ENCODE data around the gene UST. TPM values are rescaled to one million over a fixed set of nuclear protein-coding genes. Genes with fewer than 3 reads are reported as not detected.
"Not testable (repeated sequence)": the region's sequence is repeated elsewhere in the genome, so short reads cannot be mapped to it uniquely, and the experiment has no call there.

The UST gene
- total RNA-seq, 1 donor from 2014 or later = 0.32 TPM

DNA sequence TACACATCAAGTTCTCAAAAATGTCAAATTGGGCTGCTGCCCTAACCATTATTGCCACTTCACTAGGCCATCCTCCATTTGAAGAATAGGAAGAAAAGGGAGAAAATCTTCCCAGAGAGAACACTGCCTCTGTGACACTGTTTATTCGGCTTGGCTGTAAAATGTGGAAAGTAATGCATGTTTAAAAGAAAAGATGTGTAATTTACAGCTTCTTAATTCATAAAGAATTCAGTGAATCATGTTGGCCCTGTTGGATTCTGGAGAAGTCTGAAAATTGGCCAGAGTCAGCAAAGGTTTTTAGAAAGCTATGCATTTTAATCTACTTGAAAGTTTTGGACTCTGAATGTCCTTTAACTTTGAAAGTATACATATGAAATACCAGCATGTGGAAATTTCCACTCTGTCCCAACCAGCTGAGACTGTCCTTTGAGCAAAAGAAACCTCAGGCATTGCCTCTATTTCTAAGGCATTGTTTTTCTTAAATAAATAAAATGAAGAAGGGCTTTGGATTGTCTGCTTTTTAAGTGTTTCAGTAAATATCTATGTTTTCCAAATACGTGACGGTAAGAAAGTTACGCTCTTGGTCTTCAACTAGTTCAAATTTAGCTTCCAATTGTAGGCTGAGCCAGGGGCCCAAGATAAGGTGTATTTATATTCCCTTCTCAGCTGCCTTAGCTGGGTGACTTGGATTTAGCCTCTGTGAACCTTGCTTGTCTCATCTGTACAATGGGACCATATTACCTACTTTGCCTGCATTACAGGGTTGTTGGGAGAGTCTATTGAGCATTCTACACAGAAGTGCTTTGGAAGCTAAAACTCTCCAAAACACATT, 222.2 kb downstream of the UST start:
- intact Hi-C loops (cut with micrococcal nuclease) = no loop called here

DNA sequence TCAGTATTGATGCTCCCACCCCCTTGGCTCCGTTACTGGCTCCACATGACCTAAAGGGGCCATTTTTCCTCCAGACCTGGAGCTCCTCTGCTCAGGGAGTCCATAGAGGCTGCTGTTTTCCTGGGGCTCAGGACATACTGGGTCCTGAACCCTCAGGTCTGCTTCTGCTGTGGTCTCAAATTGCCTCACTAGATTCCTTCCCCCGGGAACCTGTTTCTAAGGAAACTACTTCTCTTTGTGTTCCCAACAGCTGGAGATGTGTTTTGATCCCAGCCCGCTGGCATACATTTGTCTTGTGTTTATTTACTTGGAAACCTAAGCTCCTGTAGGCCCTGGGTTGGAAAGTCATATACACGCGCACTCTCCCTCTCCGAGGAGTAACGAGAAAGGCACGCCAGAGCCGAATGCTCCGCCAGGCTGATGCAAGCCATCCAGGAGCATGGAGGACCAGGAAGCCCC, 222.8 kb downstream of the UST start:
- intact Hi-C loops (cut with micrococcal nuclease) = no loop called here

DNA sequence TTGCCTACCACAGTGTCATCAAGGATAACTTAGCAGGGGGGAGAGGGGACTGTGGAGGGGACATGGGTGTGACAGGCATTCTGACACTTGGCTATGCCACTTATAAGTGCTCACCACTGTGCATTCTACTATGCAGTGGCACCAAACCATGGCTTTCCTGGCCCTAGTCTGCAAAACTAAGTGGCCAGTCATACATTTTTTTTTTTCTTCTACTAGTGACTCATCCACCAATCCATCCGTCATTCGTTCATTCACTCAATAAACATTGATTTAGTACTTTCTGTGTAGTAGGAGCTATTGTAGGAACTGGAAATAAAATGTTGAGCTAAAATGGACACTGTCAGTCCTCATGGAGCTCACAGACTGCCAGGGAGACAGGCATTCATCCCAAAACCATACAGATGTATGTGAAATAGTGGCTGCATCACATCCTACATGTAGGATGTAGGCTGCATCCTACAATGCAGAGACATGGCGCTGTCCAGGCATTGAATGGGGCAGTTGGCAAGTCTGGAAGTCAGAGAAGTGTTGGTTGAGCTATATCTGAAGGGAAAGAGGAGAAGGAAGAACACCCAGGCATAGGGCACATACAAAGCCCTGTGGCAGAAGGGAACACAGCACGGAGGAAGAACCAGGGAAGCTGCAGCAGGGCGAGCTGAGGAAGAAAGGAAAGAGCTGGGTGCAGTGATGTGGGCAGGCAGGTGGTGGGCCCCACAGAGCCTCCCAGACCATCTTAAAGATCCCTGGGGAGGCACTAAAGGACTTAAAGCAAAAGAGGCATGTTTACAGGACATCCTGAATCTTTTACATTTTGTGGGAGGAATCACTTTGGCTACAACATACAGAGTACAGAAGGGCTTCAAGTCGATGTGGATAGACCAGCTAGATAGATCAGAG, 224.4 kb downstream of the UST start:
- intact Hi-C loops (cut with micrococcal nuclease) = no loop called here

DNA sequence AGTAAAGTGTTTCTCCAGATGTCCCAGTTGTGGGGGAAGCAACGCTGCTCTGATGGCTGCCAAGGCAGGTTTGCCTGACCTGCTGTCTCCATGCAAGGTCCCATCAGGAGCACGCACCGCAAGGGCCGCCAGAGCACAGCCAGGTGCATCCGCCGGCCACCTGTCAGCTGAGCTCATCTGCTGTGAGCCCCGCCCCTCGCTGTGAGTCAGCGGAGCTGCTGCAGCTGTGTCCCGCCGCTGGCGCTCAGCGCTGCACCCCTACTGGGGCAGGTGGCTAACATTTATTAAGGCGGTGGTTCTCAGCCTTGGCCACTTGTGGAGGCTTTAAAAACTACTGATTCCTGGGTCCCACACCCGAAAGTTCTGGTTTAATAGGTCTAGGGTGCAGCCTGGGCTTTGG, 225.7 kb downstream of the UST start:
- intact Hi-C loops (cut with micrococcal nuclease) = no loop called here

DNA sequence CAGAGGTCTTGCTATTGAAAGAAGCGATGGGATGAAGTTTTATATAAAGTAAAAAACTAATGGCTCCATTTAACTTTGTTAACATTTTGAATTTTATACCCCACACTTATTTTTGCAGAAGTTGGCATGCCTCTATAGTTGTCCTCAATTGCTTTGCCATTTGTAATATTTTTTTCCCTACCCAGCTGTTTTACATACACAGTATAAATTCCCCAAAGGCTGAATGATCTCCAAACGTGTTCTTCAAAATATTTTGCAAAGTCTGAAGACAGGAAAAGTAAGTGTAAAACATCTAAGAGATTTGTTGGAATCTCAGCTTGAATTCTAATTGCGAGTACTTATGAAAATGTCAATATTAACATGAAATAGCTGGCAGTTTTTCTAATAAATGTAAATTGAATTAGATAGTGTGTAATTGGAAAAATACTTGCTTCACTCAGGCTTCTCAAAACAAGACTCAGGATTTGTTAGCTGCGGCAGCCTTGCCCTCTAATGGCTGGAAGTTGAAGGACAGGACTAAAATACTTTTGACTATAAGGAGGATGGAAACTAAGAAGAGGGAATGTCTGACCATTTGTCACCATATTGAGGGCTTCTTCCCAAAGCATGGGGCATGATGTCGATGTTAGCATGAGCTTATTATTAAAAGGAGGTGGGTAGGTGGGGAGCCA, 226.8 kb downstream of the UST start:
- intact Hi-C loops (cut with micrococcal nuclease) = no loop called here

DNA sequence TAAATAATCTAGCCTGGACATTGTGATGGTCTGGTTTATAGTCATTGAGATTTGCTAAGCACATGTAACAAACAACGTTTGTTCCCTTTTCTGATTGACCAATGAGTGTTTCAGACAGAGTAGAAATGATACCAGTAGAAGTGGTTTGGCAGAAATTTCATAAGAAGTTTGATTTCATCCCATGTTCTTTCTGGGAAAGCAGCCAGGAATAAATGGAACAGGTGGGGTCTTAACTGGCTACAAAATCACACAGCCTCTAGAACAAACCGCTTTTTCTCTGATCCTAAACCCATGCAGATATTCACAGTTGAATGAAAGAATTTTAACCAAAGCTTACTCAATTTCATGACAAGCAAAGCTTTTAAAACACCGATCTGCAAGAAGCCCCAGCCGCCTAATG, 227.5 kb downstream of the UST start:
- intact Hi-C loops (cut with micrococcal nuclease) = no loop called here

DNA sequence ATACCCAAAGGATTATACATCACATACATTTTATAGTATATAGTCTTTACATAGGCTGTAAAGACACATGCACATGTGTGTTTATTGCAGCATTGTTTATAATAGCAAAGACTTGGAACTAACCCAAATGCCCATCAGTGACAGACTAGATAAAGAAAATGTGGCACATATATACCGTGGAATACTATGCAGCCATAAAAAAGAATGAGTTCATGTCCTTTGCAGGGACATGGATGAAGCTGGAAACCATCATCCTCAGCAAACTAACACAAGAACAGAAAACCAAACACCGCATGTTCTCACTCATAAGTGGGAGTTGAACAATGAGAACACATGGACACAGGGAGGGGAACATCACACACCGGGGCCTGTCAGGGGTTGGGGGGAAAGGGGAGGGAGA, 231.5 kb downstream of the UST start:
- intact Hi-C loops (cut with micrococcal nuclease) = not testable (repeated sequence)

DNA sequence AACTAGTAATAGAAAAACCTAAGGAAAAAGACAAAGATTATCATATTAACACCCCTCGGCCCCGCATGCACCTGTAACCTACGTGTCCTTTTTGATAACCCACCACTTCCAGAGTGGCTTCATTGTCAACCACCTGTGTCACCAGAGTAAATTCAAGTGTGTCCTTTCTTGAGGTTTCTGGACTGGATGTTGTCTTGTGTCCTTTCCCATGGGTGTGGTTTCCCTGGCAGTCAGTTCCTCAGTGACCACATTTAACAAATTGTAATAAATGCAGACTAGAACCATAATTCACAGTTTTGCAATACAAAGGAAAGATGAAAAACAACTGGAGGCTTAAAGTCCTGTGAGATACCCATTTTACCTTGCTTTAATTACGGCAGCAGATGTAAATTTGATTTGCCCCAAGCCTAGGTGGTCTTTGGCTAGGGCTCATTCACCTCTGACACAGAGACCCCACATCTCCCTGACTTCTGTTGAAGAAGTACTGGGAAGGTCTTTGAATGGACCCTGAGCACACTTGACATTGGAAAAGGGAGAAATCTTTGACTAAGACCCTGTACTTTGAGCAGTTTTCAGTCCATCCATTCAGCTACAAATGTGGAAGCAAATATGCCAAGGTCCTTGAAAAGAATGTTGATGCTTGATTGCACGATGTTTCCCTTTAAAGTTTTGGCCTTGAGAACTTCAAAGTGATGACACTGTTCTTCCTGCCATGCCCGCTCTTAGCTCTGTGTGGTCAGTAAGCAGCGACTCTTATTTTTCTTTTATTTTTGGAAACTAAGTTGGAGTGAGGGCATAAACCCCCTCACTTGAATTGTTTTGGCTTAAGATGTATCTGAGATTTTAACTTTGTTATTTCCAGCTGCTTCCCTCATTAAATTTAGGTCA, 232.4 kb downstream of the UST start:
- intact Hi-C loops (cut with micrococcal nuclease) = no loop called here

DNA sequence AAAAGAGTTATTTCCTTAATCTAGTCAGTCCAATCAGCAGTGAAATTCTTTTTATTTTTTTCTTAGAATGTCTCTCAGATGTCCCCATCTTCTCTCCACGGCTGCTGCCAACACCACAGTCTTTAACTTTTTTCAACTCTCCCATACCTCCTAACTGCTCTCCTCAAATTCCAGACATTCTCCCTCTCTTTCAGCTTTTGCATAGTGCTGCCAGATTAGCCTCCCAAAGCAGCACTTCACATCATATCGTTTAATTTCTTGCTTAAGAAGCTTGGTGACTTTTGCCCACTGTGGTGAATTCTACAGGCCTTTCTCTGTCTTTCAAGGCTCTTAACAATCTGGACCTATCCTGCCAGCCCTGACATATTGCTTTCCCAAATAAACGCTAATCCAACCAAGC, 233.4 kb downstream of the UST start:
- intact Hi-C loops (cut with micrococcal nuclease) = no loop called here

DNA sequence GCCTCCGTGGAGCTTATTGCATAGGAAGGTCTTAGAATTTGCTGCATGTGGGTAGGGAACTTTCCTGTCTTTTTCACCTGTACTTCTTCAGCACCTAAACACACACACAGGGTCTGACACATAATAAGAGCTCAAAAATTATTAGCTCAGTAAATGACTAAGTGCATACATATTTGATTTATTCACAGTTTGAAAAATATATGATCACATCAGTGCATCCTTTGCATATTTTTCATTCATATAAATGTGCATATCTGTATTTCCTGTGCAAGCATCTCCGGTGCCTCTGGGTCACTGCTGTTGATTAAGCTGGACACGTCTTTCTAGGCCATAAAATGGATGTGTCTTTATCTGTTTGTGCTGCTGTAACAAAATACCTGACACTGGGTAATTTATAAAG, 234.7 kb downstream of the UST start:
- intact Hi-C loops (cut with micrococcal nuclease) = no loop called here

DNA sequence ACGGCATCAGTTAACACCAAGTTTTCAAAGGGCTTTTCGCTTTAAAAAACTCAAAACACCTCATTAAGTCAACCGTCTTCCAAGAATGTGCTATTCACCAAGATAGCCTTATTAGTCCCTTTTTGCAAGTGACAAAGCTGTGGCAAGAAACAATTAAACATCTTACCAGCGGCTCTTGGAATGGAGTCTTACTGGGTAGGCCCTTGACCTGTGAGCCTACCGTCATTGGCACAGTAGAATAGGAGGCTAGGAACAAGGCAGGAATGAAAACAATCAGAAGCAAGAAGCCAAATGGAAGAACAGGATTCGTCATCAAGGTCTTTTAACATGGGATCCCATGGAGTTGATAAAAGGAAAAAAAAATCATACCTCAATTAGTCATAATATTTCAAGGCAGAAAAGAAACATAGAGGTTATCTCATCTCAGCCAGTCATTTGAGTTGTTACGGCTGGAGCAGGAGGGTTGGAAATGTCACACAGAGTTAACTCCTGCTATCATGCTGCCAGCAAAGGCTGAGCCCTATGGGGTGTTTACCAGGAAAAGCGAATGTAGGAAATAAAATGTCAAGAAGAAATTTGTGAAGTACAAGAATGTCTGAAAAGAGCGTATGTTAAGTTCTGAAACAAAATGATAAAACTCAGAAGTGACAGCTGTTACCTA, 236.4 kb downstream of the UST start:
- intact Hi-C loops (cut with micrococcal nuclease) = no loop called here

DNA sequence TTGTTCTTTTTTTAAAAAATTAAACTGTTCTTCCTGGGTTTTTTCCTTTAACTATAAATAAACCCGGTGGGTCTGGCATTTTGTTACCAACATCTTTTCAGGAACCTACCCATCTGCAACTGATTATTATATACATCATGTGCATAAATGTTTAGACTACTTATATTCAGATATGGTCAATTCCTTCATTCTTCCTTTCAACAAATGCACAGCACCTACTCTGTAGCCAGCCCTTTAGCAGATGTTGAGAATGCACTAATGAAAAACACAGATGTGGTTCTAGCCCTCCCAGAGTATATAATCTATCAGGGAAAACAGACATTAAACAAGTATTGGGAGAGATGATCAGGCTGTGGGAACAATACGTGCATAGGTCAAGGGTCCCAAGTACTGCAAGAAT, 237.1 kb downstream of the UST start:
- intact Hi-C loops (cut with micrococcal nuclease) = no loop called here

DNA sequence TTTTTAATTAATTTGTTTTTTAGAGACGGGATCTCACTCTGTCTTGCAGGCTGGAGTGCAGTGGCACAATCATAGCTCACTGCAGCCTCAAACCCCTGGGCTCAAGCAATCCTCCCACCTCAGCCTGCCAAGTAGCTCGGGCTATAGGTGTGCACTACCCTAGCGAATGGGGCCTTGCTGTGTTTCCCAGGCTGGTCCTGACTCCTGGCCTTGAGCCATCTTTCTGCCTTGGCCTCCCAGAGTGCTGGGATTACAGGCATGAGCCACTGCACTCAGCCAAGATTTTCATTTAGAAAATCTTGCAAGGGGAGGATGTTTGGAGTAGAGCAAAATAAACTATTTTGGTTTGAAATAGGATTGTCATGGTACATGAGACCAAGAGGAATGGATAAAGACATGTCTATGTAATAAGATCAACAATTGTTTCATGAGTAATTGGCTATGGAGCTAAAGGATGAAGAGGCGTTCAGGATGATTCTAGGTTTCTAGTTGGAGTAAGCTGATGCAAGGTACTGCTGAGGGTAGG, 237.8 kb downstream of the UST start:
- intact Hi-C loops (cut with micrococcal nuclease) = no loop called here

DNA sequence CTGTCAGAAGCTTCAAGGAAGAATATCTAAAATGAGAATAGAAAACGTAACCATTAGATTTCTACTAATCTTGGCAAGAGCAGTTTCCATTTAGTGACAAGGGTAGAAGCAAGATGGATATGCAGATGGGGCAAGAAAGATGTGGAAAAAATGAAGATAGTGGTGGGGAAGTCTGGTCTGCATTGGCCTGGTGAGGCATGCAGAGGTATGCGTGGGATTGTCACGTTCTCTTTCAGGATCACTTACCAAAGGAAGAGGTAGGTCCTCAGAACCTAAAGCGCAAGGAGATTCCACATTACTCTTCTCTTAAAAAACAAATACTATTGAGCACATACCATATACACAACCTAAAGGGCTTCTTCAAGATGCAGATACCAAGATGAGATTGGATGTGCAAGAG, 238.7 kb downstream of the UST start:
- intact Hi-C loops (cut with micrococcal nuclease) = no loop called here

DNA sequence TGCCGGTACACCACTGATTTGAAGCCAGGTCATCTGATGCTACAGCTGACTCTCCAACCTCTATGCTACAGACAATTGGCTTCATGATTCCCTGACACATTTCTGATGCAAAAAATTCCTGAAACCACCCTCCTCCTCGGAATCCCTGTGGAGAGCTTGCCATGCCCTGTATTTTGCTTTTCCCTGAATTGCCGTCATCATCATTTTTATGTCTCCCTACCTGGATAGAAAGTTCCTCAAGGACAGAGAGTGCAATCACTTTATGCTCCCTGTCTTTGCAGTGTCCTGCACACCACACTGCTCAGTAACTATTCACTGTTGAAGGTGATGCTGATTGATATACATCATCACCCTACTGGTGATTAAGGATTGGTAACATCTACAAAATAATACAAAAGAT, 239.8 kb downstream of the UST start:
- intact Hi-C loops (cut with micrococcal nuclease) = no loop called here

DNA sequence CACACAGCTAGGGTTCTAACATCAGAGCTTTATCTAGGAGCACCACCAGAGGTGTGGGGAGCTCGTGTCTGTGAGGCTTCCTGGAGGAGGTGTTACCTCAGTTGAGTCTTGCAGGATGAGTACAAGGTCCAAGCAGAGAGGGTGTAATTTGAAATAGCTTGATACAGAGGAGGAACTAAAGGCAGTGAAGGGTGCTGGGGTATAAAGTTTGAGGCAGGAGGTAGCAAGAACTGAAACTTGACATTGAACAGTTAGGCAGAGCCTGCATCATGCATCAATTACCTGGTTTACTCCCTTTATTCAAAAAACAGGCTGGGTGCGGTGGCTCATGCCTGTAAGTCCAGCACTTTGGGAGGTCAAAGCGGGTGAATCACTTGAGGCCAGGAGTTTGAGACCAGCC, 241.2 kb downstream of the UST start:
- intact Hi-C loops (cut with micrococcal nuclease) = no loop called here

DNA sequence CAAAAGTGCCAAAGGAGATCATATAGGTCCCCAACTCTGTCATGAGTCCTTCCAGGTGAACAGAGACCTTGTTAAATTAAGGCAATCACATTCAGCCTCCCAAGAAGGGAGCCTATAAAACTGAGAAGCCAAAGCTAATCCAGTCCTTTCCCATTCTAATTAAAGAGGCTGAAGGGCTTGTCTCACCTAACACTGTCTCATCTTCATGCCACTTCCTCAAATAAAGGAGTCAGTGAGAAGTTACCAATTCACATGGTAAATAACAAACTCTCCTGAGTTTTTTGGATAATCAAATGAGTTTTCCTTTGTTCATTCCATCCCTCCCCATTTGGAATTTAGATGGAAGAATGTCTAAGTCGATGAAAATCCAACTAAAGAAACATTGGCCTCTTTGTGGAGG, 242.8 kb downstream of the UST start:
- intact Hi-C loops (cut with micrococcal nuclease) = no loop called here

DNA sequence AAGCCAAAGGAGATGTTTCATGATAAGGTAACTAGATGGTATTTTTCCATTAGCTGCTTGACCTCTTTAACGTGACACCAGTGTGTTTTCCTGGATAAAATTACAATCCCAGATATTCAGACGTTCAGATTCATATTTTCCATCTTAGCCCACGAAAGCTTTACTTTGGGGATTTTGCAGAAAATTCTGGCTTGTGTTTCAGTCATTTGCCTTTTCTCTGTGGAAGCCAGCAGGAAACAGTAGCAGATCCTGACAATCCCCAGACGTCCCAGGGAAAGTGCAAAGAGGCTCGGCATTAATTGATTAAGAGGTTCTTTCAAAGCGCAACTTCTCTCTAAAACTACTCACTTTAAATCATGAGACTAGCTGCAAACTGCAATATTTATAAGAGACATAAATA, 243.6 kb downstream of the UST start:
- intact Hi-C loops (cut with micrococcal nuclease) = no loop called here

DNA sequence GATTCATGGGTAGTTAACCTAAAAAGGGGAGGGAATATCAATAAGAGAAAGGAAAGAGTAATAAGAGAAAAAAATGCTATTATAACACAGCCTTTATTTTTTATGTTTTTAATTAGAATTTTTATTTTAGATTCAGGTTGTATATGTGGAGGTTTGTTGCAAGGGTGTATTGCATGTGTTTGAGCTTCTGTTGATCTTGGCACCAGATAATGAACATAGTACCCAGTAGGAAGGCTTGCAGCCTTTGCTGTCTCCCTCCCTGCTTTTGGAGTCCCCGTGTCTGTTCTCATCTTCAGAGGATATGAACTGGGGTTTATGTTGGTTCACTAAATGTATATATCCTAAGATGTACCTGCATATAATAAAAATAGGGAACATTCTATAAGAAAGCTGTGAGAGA, 250.0 kb downstream of the UST start:
- intact Hi-C loops (cut with micrococcal nuclease) = no loop called here

DNA sequence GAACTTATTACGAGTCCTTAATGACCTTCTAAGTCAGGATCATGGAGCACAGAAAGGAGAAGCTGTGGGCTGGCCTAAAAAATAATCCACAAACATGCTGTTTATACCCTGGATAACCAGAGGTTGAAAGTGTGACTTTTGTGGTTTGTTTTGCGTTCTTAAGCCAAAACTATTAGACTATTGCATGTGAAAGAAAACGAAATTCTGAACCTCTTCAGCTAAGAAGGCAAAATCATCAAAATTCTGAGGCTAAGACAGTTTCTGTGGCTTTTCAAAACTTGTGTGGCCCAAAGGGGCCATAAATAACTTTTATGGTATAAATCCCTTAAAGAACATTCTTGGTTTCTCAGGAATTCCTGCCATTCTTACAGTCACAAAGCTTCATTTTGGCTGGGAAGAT, 251.0 kb downstream of the UST start:
- intact Hi-C loops (cut with micrococcal nuclease) = no loop called here
